ENCODE data around the gene TMEM11. TPM values are rescaled to one million over a fixed set of nuclear protein-coding genes. Genes with fewer than 3 reads are reported as not detected.

TMEM11 gene
- total RNA-seq, 1 donor from 2014 or later, result 25.7 TPM

DNA sequence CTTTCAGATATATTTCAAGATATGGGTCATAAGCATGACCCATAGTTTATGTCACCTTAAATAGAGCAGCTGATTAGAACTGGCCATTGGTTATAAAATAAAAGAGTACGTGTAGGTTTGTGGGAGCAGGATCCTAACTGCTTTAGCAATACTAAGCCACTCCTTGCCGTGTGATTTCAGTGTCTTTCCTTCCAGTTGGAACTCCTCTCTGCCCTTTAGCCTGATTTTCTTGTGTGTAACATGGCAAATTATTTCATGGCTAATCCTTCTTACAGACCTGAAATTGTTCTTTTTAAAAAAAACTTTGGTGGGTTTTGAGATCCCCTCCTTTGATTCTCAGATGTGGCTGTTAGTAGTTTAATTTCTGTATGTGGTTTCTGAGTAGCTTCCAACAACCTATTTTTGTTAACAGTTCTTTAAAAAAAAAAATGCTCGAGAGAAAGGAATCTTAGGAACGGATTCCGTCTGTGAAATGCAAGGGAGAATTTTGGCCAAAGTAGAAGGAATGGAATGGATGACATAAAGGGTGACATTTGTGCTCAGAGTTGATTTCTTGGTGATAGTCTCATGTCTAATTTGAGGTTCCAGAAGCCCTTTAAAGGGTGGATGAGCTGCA is 47.3 kb downstream of the TMEM11 start:
- Histone ChIP-seq H3K4me3 (peak overlapping the region in 1 of 2 donors; percentile 10), H3K9me3 (no peaks in the 10 kb centered on the region), H3K36me3 (no peaks in the 10 kb centered on the region), H3K27ac (peak overlapping the region; percentile 82 to 85), H3K4me1 (peaks cover 13 to 42% of the 10 kb centered on the region in 2 donors), H3K27me3 (no peaks in the 10 kb centered on the region)
- intact Hi-C loops (cut with DNase I), result loop anchor here (2.0 to 5.0 kb wide), 5 partner anchors 40 to 236 kb away; partner anchors contain the start of genes DHRS7B, NATD1, TMEM11 and USP22
- TF ChIP-seq, protein P1, sequence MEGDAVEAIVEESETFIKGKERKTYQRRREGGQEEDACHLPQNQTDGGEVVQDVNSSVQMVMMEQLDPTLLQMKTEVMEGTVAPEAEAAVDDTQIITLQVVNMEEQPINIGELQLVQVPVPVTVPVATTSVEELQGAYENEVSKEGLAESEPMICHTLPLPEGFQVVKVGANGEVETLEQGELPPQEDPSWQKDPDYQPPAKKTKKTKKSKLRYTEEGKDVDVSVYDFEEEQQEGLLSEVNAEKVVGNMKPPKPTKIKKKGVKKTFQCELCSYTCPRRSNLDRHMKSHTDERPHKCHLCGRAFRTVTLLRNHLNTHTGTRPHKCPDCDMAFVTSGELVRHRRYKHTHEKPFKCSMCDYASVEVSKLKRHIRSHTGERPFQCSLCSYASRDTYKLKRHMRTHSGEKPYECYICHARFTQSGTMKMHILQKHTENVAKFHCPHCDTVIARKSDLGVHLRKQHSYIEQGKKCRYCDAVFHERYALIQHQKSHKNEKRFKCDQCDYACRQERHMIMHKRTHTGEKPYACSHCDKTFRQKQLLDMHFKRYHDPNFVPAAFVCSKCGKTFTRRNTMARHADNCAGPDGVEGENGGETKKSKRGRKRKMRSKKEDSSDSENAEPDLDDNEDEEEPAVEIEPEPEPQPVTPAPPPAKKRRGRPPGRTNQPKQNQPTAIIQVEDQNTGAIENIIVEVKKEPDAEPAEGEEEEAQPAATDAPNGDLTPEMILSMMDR (IDR thresholded peaks at IDR 0.05), result no peak
- no peak for DNase-seq (ENCODE audit: low spot score in 2 of 2)

DNA sequence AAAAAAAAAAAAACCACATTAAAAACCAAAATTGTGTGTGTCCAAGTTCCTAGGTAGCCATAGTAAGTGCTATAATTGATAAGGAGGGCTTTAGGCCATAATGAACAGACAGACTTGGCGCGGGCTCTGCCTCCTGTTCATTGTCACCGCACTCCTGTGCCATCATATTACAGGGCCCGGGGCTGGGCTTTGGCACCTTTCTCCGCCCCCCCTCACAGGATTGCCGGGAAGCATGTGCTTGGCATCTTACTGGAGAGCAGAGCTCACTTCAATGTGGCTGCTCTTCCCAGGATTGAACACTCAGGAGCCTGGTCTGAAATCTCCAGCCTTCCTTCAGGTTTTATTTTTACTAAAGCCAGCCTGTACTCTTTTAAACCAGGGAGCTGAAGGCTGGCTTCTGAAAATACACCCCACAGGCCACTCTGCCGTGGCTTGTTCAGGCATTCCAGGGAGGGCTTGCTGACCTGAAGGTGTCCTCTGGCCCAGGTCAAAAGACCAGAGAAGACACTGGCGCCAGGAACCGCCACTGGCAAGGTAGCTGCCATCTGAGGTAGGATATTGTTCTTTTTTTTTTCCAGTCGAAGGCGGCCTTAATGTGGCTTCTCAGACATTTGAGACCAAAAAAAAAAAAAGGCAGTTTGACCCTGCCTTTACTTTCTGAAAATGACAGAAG is 47.9 kb downstream of the TMEM11 start:
- Histone ChIP-seq H3K27me3 (no peaks in the 10 kb centered on the region), H3K9me3 (no peaks in the 10 kb centered on the region), H3K4me3 (peak overlapping the region in 1 of 2 donors; percentile 10), H3K27ac (peak overlapping the region; percentile 82 to 85), H3K36me3 (no peaks in the 10 kb centered on the region), H3K4me1 (peaks cover 13 to 48% of the 10 kb centered on the region in 2 donors)
- intact Hi-C loops (cut with DNase I), result loop anchor here (2.0 to 5.0 kb wide), 5 partner anchors 39 to 236 kb away; partner anchors contain the start of genes DHRS7B, NATD1, TMEM11 and USP22
- peak in 1 of 2 donors; percentile 73 for DNase-seq (ENCODE audit: low spot score in 2 of 2)
- TF ChIP-seq, protein P1 (IDR thresholded peaks at IDR 0.05), result no peak

DNA sequence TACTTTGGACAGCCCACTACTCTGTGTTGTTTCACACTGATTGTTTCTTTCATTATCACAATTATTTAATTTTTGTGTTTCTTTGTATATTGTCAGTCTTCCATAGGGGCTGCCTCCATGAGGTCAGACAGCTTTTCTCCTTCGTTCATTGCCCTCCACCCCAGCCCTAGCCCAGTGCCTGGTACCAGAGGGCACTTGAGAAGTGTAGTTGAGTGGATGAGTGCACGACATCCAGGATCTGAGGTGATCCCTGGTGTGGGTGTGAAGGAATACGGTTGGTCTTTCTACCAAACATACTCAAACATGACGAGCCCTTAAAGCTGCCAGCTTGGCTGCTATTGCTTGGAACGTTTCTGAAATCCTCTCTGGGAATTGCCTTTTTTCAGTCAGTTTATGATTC is 49.3 kb downstream of the TMEM11 start:
- DNase-seq (ENCODE audit: low spot score in 2 of 2), result no peak
- Histone ChIP-seq H3K36me3 (no peaks in the 10 kb centered on the region), H3K9me3 (no peaks in the 10 kb centered on the region), H3K4me1 (peaks cover 13 to 50% of the 10 kb centered on the region in 2 donors), H3K27ac (peak overlapping the region; percentile 26 to 39), H3K4me3 (no peak overlapping the region), H3K27me3 (no peaks in the 10 kb centered on the region)
- intact Hi-C loops (cut with DNase I), result loop anchor here (5.0 kb wide), 3 partner anchors 113 to 238 kb away; partner anchors contain the start of gene USP22
- TF ChIP-seq, protein P1 (IDR thresholded peaks at IDR 0.05), result no peak

DNA sequence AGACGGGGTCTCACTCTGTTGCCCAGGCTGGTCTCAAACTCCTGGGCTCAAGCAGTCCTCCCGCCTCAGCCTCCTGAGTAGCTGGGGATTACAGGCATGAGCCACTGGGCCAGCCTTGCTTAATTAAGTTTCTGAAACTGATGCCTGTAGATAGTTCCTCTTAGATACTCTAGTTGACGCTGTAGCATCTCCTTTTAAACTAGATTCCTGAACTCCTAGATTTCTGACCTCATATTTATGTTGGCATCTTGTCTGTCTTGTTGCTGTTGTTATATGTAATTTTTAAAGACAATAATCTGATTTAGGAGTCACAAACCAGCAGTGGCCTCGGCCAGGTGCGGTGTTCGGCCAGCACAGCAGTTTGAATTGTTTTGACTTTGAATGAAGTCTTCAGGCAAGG is 49.7 kb downstream of the TMEM11 start:
- Histone ChIP-seq H3K36me3 (no peaks in the 10 kb centered on the region), H3K4me1 (peaks cover 13 to 50% of the 10 kb centered on the region in 2 donors), H3K27me3 (no peaks in the 10 kb centered on the region), H3K27ac (peak overlapping the region; percentile 26 to 39), H3K4me3 (no peak overlapping the region), H3K9me3 (no peaks in the 10 kb centered on the region)
- no peak for DNase-seq (ENCODE audit: low spot score in 2 of 2)
- TF ChIP-seq, protein P1 (IDR thresholded peaks at IDR 0.05), result peak in 2 of 3 experiments; percentile 12 to 13
- intact Hi-C loops (cut with DNase I), result loop anchor here (5.0 kb wide), 1 partner anchor 113 kb away; no protein-coding TSS in a partner anchor

DNA sequence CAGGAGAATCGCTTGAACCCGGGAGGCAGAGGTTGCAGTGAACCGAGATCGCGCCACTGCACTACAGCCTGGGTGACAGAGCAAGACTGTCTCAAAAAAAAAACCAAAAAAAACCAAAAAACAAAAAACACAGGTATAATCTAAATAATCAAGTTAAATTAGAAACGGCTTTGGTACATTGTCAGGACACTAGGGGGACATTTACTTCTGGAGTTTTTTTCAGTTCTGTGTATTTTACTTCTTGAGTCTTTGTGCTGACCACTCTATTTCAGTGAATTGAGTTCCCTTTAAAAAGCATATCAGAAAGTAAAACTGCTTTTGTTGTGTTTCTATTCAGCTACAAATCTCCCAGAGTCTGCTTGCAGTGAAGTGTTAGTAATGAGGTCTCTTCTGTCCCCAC is 50.9 kb downstream of the TMEM11 start:
- Histone ChIP-seq H3K27ac (peak overlapping the region; percentile 60 to 68), H3K27me3 (no peaks in the 10 kb centered on the region), H3K4me1 (peaks cover 13 to 49% of the 10 kb centered on the region in 2 donors), H3K9me3 (no peaks in the 10 kb centered on the region), H3K36me3 (no peaks in the 10 kb centered on the region), H3K4me3 (no peak overlapping the region)
- intact Hi-C loops (cut with DNase I), result loop anchor here (5.0 kb wide), 1 partner anchor 114 kb away; no protein-coding TSS in a partner anchor
- no peak for DNase-seq (ENCODE audit: low spot score in 2 of 2)
- TF ChIP-seq, protein P1 (IDR thresholded peaks at IDR 0.05), result no peak
